Measurements from ENCODE around the gene NDST1.

DNA sequence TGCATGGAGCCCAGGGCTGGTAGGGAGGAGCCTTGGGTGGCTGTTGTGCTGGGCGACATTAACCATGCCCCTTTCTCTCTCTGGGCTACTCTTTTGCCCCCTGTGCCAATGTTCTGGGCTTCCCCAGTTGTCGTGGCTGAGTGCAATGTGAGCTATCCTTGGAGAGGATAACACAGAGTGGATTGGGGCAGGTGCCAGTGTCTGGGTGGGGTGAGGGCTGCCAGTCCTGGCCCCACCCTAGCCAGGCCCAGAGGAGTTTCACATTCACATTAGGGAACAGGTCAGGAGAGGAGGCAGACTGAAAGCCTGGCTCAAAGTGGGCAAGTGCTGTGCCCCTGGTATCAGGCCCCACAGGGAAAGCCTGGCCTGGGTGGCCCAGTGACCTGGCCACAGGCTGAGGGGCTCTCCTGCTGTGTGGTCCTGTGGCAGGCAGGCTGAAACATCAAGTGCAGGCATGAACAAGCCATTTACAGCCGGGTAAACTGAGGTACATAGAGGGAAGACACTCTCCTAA is 7.5 kb upstream of the NDST1 start:
- TF ChIP-seq, protein P1, sequence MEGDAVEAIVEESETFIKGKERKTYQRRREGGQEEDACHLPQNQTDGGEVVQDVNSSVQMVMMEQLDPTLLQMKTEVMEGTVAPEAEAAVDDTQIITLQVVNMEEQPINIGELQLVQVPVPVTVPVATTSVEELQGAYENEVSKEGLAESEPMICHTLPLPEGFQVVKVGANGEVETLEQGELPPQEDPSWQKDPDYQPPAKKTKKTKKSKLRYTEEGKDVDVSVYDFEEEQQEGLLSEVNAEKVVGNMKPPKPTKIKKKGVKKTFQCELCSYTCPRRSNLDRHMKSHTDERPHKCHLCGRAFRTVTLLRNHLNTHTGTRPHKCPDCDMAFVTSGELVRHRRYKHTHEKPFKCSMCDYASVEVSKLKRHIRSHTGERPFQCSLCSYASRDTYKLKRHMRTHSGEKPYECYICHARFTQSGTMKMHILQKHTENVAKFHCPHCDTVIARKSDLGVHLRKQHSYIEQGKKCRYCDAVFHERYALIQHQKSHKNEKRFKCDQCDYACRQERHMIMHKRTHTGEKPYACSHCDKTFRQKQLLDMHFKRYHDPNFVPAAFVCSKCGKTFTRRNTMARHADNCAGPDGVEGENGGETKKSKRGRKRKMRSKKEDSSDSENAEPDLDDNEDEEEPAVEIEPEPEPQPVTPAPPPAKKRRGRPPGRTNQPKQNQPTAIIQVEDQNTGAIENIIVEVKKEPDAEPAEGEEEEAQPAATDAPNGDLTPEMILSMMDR (IDR thresholded peaks at IDR 0.05; ENCODE audit: low read length), result no peak
- TF ChIP-seq EZH2 (IDR thresholded peaks at IDR 0.05; ENCODE audit: borderline replicate concordance, low read length), result no peak
